Measurements from ENCODE around the gene SRSF5.

DNA sequence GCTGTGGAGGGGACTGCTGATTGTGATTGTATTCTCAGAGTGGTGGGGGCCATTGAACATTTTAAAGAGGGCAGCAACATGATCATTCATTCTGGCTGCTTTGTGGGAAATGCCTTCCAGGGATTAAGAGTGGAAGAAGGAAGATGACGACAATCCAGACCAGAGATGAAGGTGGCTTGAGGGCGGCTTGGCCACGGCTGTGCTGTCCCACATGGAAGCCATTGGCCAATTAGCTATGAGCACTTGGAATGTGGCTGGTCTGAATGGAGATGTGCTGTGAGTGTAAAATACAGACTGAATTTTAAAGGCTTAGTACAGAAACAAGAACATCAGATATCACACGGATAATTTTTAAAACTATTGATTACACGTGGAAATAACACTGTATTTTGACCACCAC, 49.3 kb downstream of the SRSF5 start:
- TF ChIP-seq, protein P1, sequence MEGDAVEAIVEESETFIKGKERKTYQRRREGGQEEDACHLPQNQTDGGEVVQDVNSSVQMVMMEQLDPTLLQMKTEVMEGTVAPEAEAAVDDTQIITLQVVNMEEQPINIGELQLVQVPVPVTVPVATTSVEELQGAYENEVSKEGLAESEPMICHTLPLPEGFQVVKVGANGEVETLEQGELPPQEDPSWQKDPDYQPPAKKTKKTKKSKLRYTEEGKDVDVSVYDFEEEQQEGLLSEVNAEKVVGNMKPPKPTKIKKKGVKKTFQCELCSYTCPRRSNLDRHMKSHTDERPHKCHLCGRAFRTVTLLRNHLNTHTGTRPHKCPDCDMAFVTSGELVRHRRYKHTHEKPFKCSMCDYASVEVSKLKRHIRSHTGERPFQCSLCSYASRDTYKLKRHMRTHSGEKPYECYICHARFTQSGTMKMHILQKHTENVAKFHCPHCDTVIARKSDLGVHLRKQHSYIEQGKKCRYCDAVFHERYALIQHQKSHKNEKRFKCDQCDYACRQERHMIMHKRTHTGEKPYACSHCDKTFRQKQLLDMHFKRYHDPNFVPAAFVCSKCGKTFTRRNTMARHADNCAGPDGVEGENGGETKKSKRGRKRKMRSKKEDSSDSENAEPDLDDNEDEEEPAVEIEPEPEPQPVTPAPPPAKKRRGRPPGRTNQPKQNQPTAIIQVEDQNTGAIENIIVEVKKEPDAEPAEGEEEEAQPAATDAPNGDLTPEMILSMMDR (IDR thresholded peaks at IDR 0.05) = no peak
- TF ChIP-seq EP300 (IDR thresholded peaks at IDR 0.05) (no peak), POLR2A (IDR thresholded peaks at IDR 0.05) (no peak)
